Measurements from ENCODE around the gene AMPD1. TPM values are rescaled to one million over a fixed set of nuclear protein-coding genes. Genes with fewer than 3 reads are reported as not detected.

The AMPD1 gene
- total and polyA plus RNA-seq, 3 donors from 2014 or later, result 0.12 to 1.5 TPM; not detected in 1

DNA sequence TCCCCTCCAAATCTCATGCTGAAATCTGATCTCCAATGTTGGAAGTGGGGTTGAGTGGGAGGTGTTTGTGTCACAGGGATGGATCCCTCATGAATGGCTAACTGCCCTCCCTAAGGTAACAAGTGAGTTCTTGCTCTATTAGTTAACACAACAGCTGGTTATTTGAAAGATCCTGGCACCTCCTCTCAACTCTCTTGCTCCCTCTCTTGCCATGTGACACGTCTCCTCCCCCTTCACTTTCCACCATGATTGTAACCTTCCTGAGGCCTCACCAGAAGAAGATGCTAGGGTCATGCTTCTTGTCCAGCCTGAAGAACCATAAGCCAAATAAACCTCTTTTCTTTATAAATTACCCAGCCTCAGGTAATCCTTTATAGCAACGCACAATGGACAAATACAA lies 54.0 kb downstream of the AMPD1 start:
- no peak overlapping the region for H3K27ac ChIP-seq
- no peaks in the 10 kb centered on the region for H3K9me3 ChIP-seq
- DNase-seq, result no peak
- H3K4me3 ChIP-seq, result no peak overlapping the region
- TF ChIP-seq, protein P1, sequence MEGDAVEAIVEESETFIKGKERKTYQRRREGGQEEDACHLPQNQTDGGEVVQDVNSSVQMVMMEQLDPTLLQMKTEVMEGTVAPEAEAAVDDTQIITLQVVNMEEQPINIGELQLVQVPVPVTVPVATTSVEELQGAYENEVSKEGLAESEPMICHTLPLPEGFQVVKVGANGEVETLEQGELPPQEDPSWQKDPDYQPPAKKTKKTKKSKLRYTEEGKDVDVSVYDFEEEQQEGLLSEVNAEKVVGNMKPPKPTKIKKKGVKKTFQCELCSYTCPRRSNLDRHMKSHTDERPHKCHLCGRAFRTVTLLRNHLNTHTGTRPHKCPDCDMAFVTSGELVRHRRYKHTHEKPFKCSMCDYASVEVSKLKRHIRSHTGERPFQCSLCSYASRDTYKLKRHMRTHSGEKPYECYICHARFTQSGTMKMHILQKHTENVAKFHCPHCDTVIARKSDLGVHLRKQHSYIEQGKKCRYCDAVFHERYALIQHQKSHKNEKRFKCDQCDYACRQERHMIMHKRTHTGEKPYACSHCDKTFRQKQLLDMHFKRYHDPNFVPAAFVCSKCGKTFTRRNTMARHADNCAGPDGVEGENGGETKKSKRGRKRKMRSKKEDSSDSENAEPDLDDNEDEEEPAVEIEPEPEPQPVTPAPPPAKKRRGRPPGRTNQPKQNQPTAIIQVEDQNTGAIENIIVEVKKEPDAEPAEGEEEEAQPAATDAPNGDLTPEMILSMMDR (IDR thresholded peaks at IDR 0.05), result no peak
- no peak for TF ChIP-seq POLR2A (IDR thresholded peaks at IDR 0.05)
- H3K36me3 ChIP-seq (ENCODE audit: low read depth, missing control alignments), result no peaks in the 10 kb centered on the region
- intact Hi-C loops (cut with DNase I; ENCODE audit: low total_unique reads), result no loop called here
- 86 to 96% methylated on average over 2 of the region's 2 CpGs for WGBS, 2 donors
- no peaks in the 10 kb centered on the region for H3K4me1 ChIP-seq
- H3K27me3 ChIP-seq, result no peaks in the 10 kb centered on the region

DNA sequence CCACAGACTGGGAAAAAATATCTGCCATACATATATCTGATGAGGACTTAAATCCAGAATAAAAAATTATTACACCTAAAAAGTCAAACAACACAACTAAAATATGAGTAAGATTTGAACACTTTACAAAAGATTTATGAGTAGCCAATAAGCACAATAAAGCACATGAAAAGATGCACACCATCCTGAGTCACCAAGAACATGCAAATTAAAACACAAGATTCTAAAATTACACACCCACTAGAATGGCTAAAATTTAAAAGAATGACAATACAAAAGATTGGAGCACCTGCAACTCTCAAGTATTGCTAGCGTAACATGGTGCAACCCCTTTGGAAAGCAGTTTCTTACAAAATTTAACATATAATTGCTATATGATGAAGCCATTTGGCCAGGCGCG lies 56.4 kb downstream of the AMPD1 start:
- WGBS, 2 donors, result 62 to 67% methylated on average over 3 of the region's 3 CpGs
- H3K36me3 ChIP-seq (ENCODE audit: low read depth, missing control alignments), result no peaks in the 10 kb centered on the region
- TF ChIP-seq POLR2A (IDR thresholded peaks at IDR 0.05), result no peak
- TF ChIP-seq, protein P1 (IDR thresholded peaks at IDR 0.05), result no peak
- no peaks in the 10 kb centered on the region for H3K9me3 ChIP-seq
- H3K4me1 ChIP-seq, result no peaks in the 10 kb centered on the region
- no peaks in the 10 kb centered on the region for H3K27me3 ChIP-seq
- intact Hi-C loops (cut with DNase I; ENCODE audit: low total_unique reads), result no loop called here
- DNase-seq, result no peak
- H3K4me3 ChIP-seq, result no peak overlapping the region
- no peak overlapping the region for H3K27ac ChIP-seq

DNA sequence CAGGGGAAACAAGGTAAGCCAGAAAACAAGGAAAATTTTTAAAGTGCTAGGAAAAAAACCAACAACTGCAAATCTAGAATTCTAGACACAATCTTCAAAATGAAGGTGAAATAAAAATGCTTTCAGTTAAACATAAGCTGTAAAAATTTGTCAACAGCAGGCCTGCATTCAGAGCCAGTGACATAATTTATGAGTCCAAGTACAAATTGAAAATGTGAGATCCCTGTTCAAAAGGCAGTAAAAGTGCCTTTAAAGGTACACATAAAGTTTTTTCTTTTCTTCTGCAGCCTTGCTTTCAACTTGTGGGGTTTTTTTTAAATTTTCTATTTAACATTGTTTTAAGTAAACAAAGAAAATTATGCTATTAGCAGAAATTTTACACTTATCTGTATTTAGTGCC lies 62.9 kb downstream of the AMPD1 start:
- TF ChIP-seq, protein P1 (IDR thresholded peaks at IDR 0.05), result no peak
- no peak for TF ChIP-seq POLR2A (IDR thresholded peaks at IDR 0.05)
- intact Hi-C loops (cut with DNase I; ENCODE audit: low total_unique reads), result no loop called here
- Histone ChIP-seq H3K27ac (no peak overlapping the region), H3K4me3 (no peak overlapping the region), H3K4me1 (no peaks in the 10 kb centered on the region), H3K27me3 (no peaks in the 10 kb centered on the region), H3K9me3 (no peaks in the 10 kb centered on the region), H3K36me3 (ENCODE audit: low read depth, missing control alignments) (no peaks in the 10 kb centered on the region)
- no peak for DNase-seq

DNA sequence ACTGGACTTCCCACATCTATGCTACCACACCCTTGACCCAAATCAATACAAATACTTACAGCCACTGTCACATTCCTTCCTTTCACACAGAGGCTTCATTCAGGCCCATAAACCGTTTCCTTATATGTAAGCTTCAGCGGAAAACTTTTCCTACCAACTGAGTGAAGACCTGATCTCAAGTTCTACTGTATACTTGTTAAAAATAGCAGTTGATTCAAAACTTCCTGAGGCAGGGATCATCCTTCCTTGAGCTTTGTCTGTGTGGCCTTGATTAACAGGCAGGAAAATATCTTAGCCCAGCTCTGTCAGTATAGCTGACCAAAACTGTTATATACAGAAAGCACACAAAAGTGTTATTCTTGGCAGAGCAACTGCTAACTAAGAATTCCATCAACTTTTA lies 68.2 kb downstream of the AMPD1 start:
- no peaks in the 10 kb centered on the region for H3K36me3 ChIP-seq (ENCODE audit: low read depth, missing control alignments)
- H3K4me1 ChIP-seq, result no peaks in the 10 kb centered on the region
- H3K9me3 ChIP-seq, result no peaks in the 10 kb centered on the region
- TF ChIP-seq POLR2A (IDR thresholded peaks at IDR 0.05), result no peak
- TF ChIP-seq, protein P1 (IDR thresholded peaks at IDR 0.05), result no peak
- no peak overlapping the region for H3K4me3 ChIP-seq
- no peaks in the 10 kb centered on the region for H3K27me3 ChIP-seq
- H3K27ac ChIP-seq, result no peak overlapping the region
- 34 to 43% methylated on average over 2 of the region's 2 CpGs for WGBS, 2 donors
- no peak for DNase-seq
- intact Hi-C loops (cut with DNase I; ENCODE audit: low total_unique reads), result no loop called here

DNA sequence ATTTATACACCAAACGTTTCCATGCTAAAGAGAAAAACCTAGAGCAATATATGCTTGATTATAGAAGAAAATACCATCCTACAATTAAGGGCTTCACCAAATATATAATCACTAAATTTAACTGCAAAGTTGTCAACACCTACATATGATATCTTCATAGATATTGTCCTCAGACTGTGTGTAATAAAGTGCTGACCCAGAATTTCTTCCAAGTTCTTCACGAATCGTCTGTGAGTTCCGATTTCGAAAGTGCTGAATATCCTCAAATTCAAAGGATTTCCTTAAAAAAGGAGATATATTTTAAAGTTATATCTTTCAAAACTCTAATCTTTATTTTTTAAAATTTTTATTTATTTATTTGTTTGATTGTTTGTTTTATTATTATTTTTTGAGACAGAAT lies 72.0 kb downstream of the AMPD1 start:
- H3K4me3 ChIP-seq, result no peak overlapping the region
- no peaks in the 10 kb centered on the region for H3K4me1 ChIP-seq
- no peak for DNase-seq
- H3K27ac ChIP-seq, result no peak overlapping the region
- no peak for TF ChIP-seq POLR2A (IDR thresholded peaks at IDR 0.05)
- TF ChIP-seq, protein P1 (IDR thresholded peaks at IDR 0.05), result no peak
- no peaks in the 10 kb centered on the region for H3K27me3 ChIP-seq
- no peaks in the 10 kb centered on the region for H3K9me3 ChIP-seq
- no peaks in the 10 kb centered on the region for H3K36me3 ChIP-seq (ENCODE audit: low read depth, missing control alignments)
- 96 to 99% methylated on average over 5 of the region's 5 CpGs for WGBS, 2 donors
- intact Hi-C loops (cut with DNase I; ENCODE audit: low total_unique reads), result no loop called here

Small RNAs within 50 kb of the gene (small RNA-seq; reads per million reads assigned to genes)
- gene RN7SL432P (0 reads per million in 2 donors), gene RNY1P13 (0 reads per million in 2 donors)

Other genes starting within 250 kb of the AMPD1 start
- gene TRIM33, start 184.3 kb downstream of the AMPD1 start, total RNA-seq, result 10 to 100 TPM; 63.7 to 88.7 TPM
- 67.9 TPM for gene TRIM33, start 184.3 kb downstream of the AMPD1 start, polyA plus RNA-seq (ENCODE audit: insufficient read depth, low read depth, low replicate concordance)
- 10 to 100 TPM; 47.7 to 51.4 TPM for gene BCAS2, start 113.9 kb downstream of the AMPD1 start, total RNA-seq
- 41.8 TPM for gene BCAS2, start 113.9 kb downstream of the AMPD1 start, polyA plus RNA-seq (ENCODE audit: insufficient read depth, low read depth, low replicate concordance)
- gene DENND2C, start 25.5 kb downstream of the AMPD1 start, total RNA-seq, result 10 to 100 TPM; 15.0 to 18.8 TPM
- gene DENND2C, start 25.5 kb downstream of the AMPD1 start, polyA plus RNA-seq (ENCODE audit: insufficient read depth, low read depth, low replicate concordance), result 10.5 TPM
- 10 to 100 TPM; 22.8 to 24.6 TPM for gene NRAS, start 21.2 kb upstream of the AMPD1 start, total RNA-seq
- gene NRAS, start 21.2 kb upstream of the AMPD1 start, polyA plus RNA-seq (ENCODE audit: insufficient read depth, low read depth, low replicate concordance), result 17.4 TPM
- 100 to 1,000 TPM; 354 to 495 TPM for gene CSDE1, start 62.4 kb upstream of the AMPD1 start, total RNA-seq
- gene CSDE1, start 62.4 kb upstream of the AMPD1 start, polyA plus RNA-seq (ENCODE audit: insufficient read depth, low read depth, low replicate concordance), result 488 TPM
- 10 to 100 TPM; 27.3 to 47.3 TPM for gene SIKE1, start 85.1 kb upstream of the AMPD1 start, total RNA-seq
- 27.3 TPM for gene SIKE1, start 85.1 kb upstream of the AMPD1 start, polyA plus RNA-seq (ENCODE audit: insufficient read depth, low read depth, low replicate concordance)
- gene SYCP1, start 159.3 kb upstream of the AMPD1 start, total RNA-seq, result 10 to 100 TPM; 29.8 to 66.5 TPM
- gene SYCP1, start 159.3 kb upstream of the AMPD1 start, polyA plus RNA-seq (ENCODE audit: insufficient read depth, low read depth, low replicate concordance), result 10.5 TPM

All from testis (tissue), 3 donors.